Measurements from ENCODE around the gene PLEKHO1. TPM values are rescaled to one million over a fixed set of nuclear protein-coding genes. Genes with fewer than 3 reads are reported as not detected.
"Not testable (repeated sequence)": the region's sequence is repeated elsewhere in the genome, so short reads cannot be mapped to it uniquely, and the experiment has no call there.

PLEKHO1 gene
- total RNA-seq, 4 donors from 2014 or later = 35.9 to 76.3 (median 49.7) TPM

DNA sequence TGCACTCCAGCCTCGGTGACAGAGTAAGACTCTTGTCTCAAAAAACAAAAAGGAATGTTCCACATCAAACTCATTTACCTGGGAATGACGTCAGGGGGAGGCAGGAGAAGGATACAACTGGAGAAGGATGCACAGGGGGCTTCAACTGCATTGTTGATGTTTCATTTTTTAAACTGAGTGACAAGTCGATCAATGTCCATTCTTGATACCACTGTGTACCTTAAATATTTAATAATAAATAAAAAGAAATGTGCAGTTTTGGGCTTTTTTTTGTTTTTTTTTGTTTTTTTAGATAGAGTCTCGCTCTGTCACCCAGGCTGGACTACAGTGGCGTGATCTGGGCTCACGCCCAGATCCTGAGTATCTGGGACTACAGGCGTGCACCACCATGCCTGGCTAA, 35.8 kb downstream of the PLEKHO1 start:
- no peak overlapping the region for H3K27ac ChIP-seq
- TF ChIP-seq, protein P1, sequence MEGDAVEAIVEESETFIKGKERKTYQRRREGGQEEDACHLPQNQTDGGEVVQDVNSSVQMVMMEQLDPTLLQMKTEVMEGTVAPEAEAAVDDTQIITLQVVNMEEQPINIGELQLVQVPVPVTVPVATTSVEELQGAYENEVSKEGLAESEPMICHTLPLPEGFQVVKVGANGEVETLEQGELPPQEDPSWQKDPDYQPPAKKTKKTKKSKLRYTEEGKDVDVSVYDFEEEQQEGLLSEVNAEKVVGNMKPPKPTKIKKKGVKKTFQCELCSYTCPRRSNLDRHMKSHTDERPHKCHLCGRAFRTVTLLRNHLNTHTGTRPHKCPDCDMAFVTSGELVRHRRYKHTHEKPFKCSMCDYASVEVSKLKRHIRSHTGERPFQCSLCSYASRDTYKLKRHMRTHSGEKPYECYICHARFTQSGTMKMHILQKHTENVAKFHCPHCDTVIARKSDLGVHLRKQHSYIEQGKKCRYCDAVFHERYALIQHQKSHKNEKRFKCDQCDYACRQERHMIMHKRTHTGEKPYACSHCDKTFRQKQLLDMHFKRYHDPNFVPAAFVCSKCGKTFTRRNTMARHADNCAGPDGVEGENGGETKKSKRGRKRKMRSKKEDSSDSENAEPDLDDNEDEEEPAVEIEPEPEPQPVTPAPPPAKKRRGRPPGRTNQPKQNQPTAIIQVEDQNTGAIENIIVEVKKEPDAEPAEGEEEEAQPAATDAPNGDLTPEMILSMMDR (IDR thresholded peaks at IDR 0.05) = no peak
- TF ChIP-seq POLR2A (IDR thresholded peaks at IDR 0.05) (no peak), EP300 (IDR thresholded peaks at IDR 0.05; ENCODE audit: low read depth) (no peak), POLR2AphosphoS5 (IDR thresholded peaks at IDR 0.05) (no peak)
- WGBS, 2 donors (ENCODE audit: low coverage in 1 of 2) = 93 to 94% methylated on average over 6 to 7 of the region's 7 CpGs
- no peaks in the 10 kb centered on the region for H3K27me3 ChIP-seq
- H3K4me3 ChIP-seq = no peak overlapping the region
- in situ Hi-C loops (cut with MboI; ENCODE audit: low pct_ligation_motif_present in 1 of 4, low pct_unique_long_range_greater_than_20kb in 1 of 4, low sequenced_read_pairs in 3 of 4) (loop anchor here (10.0 to 25.0 kb wide), 3 partner anchors 111 to 223 kb away; no protein-coding TSS in a partner anchor), intact Hi-C loops (cut with DNase I; ENCODE audit: low total_unique reads) (loop anchor here (5.0 kb wide), 1 partner anchor 223 kb away; no protein-coding TSS in a partner anchor)
- no peaks in the 10 kb centered on the region for H3K36me3 ChIP-seq
- H3K4me1 ChIP-seq = no peaks in the 10 kb centered on the region
- no peaks in the 10 kb centered on the region for H3K9me3 ChIP-seq
- no peak for DNase-seq

DNA sequence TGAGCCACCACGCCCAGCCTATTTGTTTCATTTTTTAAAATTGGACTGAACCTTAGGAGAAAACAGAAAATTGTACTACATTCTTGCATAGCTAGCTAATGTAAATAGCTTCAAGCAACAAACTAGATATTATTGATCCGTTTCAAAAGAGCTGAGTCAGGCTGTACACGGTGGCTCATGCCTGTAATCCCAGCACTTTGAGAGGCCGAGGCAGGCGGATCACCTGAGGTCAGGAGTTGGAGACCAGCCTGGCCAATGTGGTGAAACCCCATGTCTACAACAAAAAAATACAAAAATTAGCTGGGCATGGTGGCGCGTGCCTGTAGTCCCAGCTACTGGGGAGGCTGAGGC, 36.7 kb downstream of the PLEKHO1 start:
- DNase-seq, H3K36me3 ChIP-seq, H3K4me3 ChIP-seq, H3K27me3 ChIP-seq, H3K9me3 ChIP-seq, H3K4me1 ChIP-seq: not testable (repeated sequence)
- H3K27ac ChIP-seq = peak overlapping the region; percentile 19 to 51 (median 27)
- in situ Hi-C loops (cut with MboI; ENCODE audit: low pct_ligation_motif_present in 1 of 4, low pct_unique_long_range_greater_than_20kb in 1 of 4, low sequenced_read_pairs in 3 of 4) = loop anchor here (10.0 to 25.0 kb wide), 3 partner anchors 112 to 224 kb away; no protein-coding TSS in a partner anchor
- intact Hi-C loops (cut with DNase I; ENCODE audit: low total_unique reads) = loop anchor here (5.0 kb wide), 1 partner anchor 224 kb away; no protein-coding TSS in a partner anchor
- WGBS, 2 donors (ENCODE audit: low coverage in 1 of 2) = 78 to 81% methylated on average over 6 to 7 of the region's 7 CpGs

DNA sequence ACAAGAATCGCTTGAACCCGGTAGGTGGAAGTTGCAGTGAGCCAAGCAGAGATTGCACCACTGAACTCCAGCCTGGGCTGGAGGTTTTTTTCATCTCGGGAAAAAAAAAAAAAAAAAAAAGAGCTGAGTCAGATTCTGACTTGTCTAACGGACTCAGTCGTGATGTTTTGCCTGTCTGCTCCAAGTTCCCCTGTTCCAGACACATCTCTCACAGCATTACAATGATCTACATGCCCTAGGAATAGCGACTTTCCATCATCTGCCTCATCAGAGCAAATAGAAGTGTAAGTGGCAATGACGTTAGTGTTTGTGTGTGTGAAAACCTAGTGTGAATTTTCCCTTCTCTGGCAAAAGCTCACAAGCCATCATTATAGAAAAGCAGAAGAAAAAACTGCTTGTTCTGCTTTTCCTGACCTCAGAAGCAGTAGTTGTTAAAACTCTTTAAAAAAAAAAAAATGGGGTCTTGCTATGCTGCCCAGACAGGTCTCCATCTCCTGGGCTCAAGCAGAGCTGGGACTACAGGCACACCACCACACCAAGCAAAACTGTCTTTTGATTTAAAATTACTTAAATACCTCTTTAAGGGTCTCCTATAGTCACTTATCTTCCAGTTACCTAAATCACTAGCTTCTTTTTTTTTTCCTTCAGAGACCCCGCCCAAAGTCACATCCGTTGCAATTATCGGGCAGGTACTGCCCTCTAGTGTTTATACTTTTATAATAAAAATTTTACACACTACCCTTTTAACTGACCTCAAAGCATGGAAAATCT, 37.3 kb downstream of the PLEKHO1 start:
- Histone ChIP-seq H3K36me3 (no peaks in the 10 kb centered on the region), H3K27ac (peak overlapping the region; percentile 19 to 51 (median 27)), H3K9me3 (no peaks in the 10 kb centered on the region), H3K4me1 (no peaks in the 10 kb centered on the region), H3K4me3 (no peak overlapping the region), H3K27me3 (no peaks in the 10 kb centered on the region)
- TF ChIP-seq POLR2A (IDR thresholded peaks at IDR 0.05) = no peak
- TF ChIP-seq, protein P1 (IDR thresholded peaks at IDR 0.05) = peak; percentile 44 to 56 (median 54)
- TF ChIP-seq POLR2AphosphoS5 (IDR thresholded peaks at IDR 0.05) = peak in 1 of 3 donors; percentile 9
- TF ChIP-seq EP300 (IDR thresholded peaks at IDR 0.05; ENCODE audit: low read depth) = no peak
- intact Hi-C loops (cut with DNase I; ENCODE audit: low total_unique reads) = loop anchor here (5.0 kb wide), 1 partner anchor 225 kb away; no protein-coding TSS in a partner anchor
- no peak for DNase-seq
- in situ Hi-C loops (cut with MboI; ENCODE audit: low pct_ligation_motif_present in 1 of 4, low pct_unique_long_range_greater_than_20kb in 1 of 4, low sequenced_read_pairs in 3 of 4) = loop anchor here (10.0 to 25.0 kb wide), 3 partner anchors 112 to 225 kb away; no protein-coding TSS in a partner anchor
- WGBS, 2 donors (ENCODE audit: low coverage in 1 of 2) = 22 to 25% methylated on average over 9 to 10 of the region's 10 CpGs

DNA sequence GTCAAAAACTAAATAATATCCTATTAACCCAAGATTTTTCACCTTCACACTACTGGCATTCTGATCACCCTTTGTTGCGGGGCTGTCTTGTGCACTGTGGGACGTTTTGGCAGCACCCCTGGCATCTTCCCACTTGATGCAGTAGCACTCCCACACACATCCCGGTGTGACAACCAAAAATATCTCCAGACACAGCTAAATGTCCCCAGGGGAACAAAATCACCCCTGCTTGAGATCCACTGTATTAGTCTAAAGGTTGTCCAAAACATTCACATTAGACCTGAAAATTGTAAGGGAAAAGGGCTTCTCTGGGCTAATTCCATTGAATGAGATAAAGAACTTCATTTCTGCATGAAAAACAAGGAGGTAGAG, 37.8 kb downstream of the PLEKHO1 start:
- H3K27ac ChIP-seq = no peak overlapping the region
- in situ Hi-C loops (cut with MboI; ENCODE audit: low pct_ligation_motif_present in 1 of 4, low pct_unique_long_range_greater_than_20kb in 1 of 4, low sequenced_read_pairs in 3 of 4) (loop anchor here (10.0 to 25.0 kb wide), 3 partner anchors 113 to 225 kb away; no protein-coding TSS in a partner anchor), intact Hi-C loops (cut with DNase I; ENCODE audit: low total_unique reads) (loop anchor here (5.0 kb wide), 1 partner anchor 225 kb away; no protein-coding TSS in a partner anchor)
- H3K36me3 ChIP-seq = no peaks in the 10 kb centered on the region
- H3K27me3 ChIP-seq = no peaks in the 10 kb centered on the region
- no peaks in the 10 kb centered on the region for H3K4me1 ChIP-seq
- no peak for DNase-seq
- WGBS, 2 donors (ENCODE audit: low coverage in 1 of 2) = 26 to 56% methylated on average over 3 of the region's 3 CpGs
- H3K9me3 ChIP-seq = no peaks in the 10 kb centered on the region
- TF ChIP-seq POLR2AphosphoS5 (IDR thresholded peaks at IDR 0.05) (no peak), POLR2A (IDR thresholded peaks at IDR 0.05) (no peak), EP300 (IDR thresholded peaks at IDR 0.05; ENCODE audit: low read depth) (no peak)
- TF ChIP-seq, protein P1 (IDR thresholded peaks at IDR 0.05) = peak in 1 of 5 experiments; percentile 12
- no peak overlapping the region for H3K4me3 ChIP-seq
